GM10266 (cell line): Measurements from ENCODE around the gene IGSF21.

ENCODE experiments used
- DNase-seq: peaks from one replicate; pipeline ENCODE4 v3.0.0; 2012; ENCODE audit errors: extremely low spot score
- TF ChIP-seq, protein P1 (sequence below): IDR thresholded peaks from 2 replicates; pipeline ENCODE4 v1.5.1; 2012; ENCODE audit warnings: mild to moderate bottlenecking, low read depth; ENCODE audit not compliant: control insufficient read depth, insufficient read depth; ENCODE audit errors: missing control alignments

Gene IGSF21

DNA sequence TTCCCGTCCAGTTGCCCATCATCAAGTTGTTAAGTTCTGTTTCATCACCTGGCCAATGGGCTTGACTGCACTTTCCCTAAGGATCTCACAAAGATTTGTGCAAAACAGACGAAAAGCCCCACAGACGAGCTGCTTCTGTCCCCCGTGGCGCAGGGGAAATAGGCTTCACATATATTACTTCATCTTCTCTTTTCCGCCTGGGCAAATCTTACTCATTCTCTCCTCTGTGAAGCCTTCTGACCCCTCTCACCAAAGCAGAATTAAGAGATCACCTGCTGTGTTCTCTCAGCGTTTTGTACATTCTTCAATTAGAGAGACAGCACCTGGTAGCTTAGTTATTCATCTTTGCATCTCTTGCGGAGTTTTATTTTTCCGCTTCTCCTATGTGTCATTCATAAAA, 129.8 kb downstream of the IGSF21 start:
- DNase-seq, result no peak
- TF ChIP-seq, protein P1, sequence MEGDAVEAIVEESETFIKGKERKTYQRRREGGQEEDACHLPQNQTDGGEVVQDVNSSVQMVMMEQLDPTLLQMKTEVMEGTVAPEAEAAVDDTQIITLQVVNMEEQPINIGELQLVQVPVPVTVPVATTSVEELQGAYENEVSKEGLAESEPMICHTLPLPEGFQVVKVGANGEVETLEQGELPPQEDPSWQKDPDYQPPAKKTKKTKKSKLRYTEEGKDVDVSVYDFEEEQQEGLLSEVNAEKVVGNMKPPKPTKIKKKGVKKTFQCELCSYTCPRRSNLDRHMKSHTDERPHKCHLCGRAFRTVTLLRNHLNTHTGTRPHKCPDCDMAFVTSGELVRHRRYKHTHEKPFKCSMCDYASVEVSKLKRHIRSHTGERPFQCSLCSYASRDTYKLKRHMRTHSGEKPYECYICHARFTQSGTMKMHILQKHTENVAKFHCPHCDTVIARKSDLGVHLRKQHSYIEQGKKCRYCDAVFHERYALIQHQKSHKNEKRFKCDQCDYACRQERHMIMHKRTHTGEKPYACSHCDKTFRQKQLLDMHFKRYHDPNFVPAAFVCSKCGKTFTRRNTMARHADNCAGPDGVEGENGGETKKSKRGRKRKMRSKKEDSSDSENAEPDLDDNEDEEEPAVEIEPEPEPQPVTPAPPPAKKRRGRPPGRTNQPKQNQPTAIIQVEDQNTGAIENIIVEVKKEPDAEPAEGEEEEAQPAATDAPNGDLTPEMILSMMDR, result no peak

GRCh38 chr1:18238190-18238589, 130.6 kb downstream of the IGSF21 start:
- no peak for DNase-seq
- TF ChIP-seq, protein P1, result no peak

- TF ChIP-seq, protein P1, result no peak
- no peak for DNase-seq
Measured at GRCh38 chr1:18239671-18240070, 132.1 kb downstream of the IGSF21 start.

GRCh38 chr1:18240906-18241305, 133.3 kb downstream of the IGSF21 start:
- DNase-seq, result no peak
- TF ChIP-seq, protein P1, result no peak

DNA sequence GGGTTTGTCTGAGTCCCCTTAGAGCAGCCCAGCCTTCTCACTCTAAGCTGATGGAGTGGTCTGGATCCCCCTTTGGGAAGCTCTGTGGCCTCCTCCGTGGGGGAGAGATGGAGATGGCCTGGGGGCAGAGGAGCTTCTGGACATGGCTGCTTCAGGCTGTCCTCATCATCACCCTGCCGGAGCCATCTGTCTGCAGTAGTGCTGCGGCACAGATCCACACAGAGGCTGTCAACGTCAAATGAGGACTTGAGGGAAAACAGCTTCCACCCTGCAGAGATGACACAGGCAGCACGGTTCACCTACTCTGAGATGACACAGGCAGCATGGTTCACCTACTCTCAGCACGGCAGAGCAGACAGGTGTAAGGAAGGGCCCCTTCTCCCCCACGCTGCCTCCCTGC, 134.3 kb downstream of the IGSF21 start:
- TF ChIP-seq, protein P1, result no peak
- no peak for DNase-seq

- TF ChIP-seq, protein P1, result no peak
- no peak for DNase-seq
Measured at GRCh38 chr1:18243503-18244175, 136.0 kb downstream of the IGSF21 start.

- TF ChIP-seq, protein P1, result no peak
- no peak for DNase-seq
Measured at GRCh38 chr1:18244762-18245161, 137.2 kb downstream of the IGSF21 start.
